Endodermal cell (in vitro differentiated cells): Measurements from ENCODE around the gene SORL1. TPM values are rescaled to one million over a fixed set of nuclear protein-coding genes. Genes with fewer than 3 reads are reported as not detected.

Experiments used
- DNase-seq: peaks from one replicate; pipeline ENCODE4 v3.0.0-alpha.2; 2017
- H3K27ac ChIP-seq: 2 replicates; pipeline ENCODE4 v1.5.1; 2013; ENCODE audit warnings: mild to moderate bottlenecking, low read depth, low read length, moderate library complexity
- H3K27me3 ChIP-seq: 2 replicates; pipeline ENCODE4 v1.6.1; 2013; ENCODE audit warnings: mild to moderate bottlenecking, low read length, moderate library complexity; ENCODE audit not compliant: insufficient read depth, control insufficient read depth, poor library complexity, severe bottlenecking
- H3K36me3 ChIP-seq: 2 replicates; pipeline ENCODE4 v1.7.0; 2013; ENCODE audit warnings: mild to moderate bottlenecking, low read length, moderate library complexity; ENCODE audit not compliant: control insufficient read depth, insufficient read depth
- H3K4me1 ChIP-seq: one replicate; pipeline ENCODE4 v1.7.0; 2013; ENCODE audit warnings: low read length; ENCODE audit not compliant: control insufficient read depth, insufficient read depth
- H3K4me3 ChIP-seq: 2 replicates; pipeline ENCODE4 v1.5.1; 2013; ENCODE audit warnings: mild to moderate bottlenecking, low read length, moderate library complexity
- H3K9ac ChIP-seq: 2 replicates; pipeline ENCODE4 v1.6.1; 2013; ENCODE audit warnings: mild to moderate bottlenecking, low read length, moderate library complexity; ENCODE audit not compliant: poor library complexity, severe bottlenecking; ENCODE audit errors: extremely low read depth
- H3K9me3 ChIP-seq: 2 replicates; pipeline ENCODE4 v1.6.1; 2013; ENCODE audit warnings: mild to moderate bottlenecking, low read length, moderate library complexity; ENCODE audit not compliant: control insufficient read depth
- H3K27ac Mint-ChIP-seq: 2 replicates; pipeline ENCODE4 v1.8.0; 2020; ENCODE audit warnings: mixed read lengths
- H3K27me3 Mint-ChIP-seq: 2 replicates; pipeline ENCODE4 v1.8.0; 2021; ENCODE audit warnings: mild to moderate bottlenecking, mixed read lengths; ENCODE audit not compliant: insufficient read depth
- H3K36me3 Mint-ChIP-seq: 2 replicates; pipeline ENCODE4 v1.8.0; 2020; ENCODE audit warnings: low read depth, mixed read lengths
- H3K4me1 Mint-ChIP-seq: 2 replicates; pipeline ENCODE4 v1.8.0; 2020; ENCODE audit warnings: mixed read lengths
- H3K4me3 Mint-ChIP-seq: 2 replicates; pipeline ENCODE4 v1.8.0; 2020; ENCODE audit warnings: mild to moderate bottlenecking, moderate library complexity, mixed read lengths
- H3K9me3 Mint-ChIP-seq: 2 replicates; pipeline ENCODE4 v1.8.0; 2020; ENCODE audit warnings: mild to moderate bottlenecking, mixed read lengths
- CTCF ChIP-seq: fragments of 200-600 bp; sonication (generic); conservative IDR thresholded peaks from 2 replicates; pipeline ENCODE4 v1.5.0; 2021; ENCODE audit warnings: antibody characterized with exemption, mild to moderate bottlenecking
- WGBS, 2 experiments: methylation state at CpG; one replicate each; pipeline versions ENCODE4 v1.1.5 to v1.1.7; 2013; ENCODE audit warnings: missing lambda C conversion rate in 2 of 2, mixed read lengths in 1 of 2; ENCODE audit not compliant: insufficient coverage in 1 of 2, insufficient read length in 1 of 2; 5-methylcytosine and 5-hydroxymethylcytosine counted together
- total RNA-seq, 2 donors: library from RNA; stranded (reverse); fragmentation: NEBNext Ultra II Directional in 1 of 2; extraction: Animal tissue kit (Norgen Biotek cat#: 25700) in 1 of 2; gene quantifications; 2 replicates in 1 of 2; 3 replicates in 1 of 2; pipeline ENCODE4 v1.2.1, GENCODE V29; 2021

Gene SORL1
- total RNA-seq, 2 donors from 2014 or later: 56.4 to 57.5 TPM

GRCh38 chr11:121482231-121483129 lies 30.4 kb downstream of the SORL1 start:
- Histone ChIP-seq H3K9me3 (no peaks in the 10 kb centered on the region), H3K27me3 (no peaks in the 10 kb centered on the region), H3K9ac (no peak overlapping the region), H3K4me3 (no peak overlapping the region), H3K4me1 (peaks cover 10% of the 10 kb centered on the region), H3K27ac (no peak overlapping the region), H3K36me3 (no peaks in the 10 kb centered on the region)
- peaks cover 20% of the 10 kb centered on the region for H3K36me3 Mint-ChIP-seq
- DNase-seq: peak; percentile 57
- no peak for TF ChIP-seq CTCF
- no peaks in the 10 kb centered on the region for H3K27me3 Mint-ChIP-seq
- H3K4me3 Mint-ChIP-seq: no peak overlapping the region
- WGBS, 2 experiments: 87 to 94% methylated on average over 6 to 9 of the region's 9 CpGs
- H3K4me1 Mint-ChIP-seq: peaks cover 33% of the 10 kb centered on the region
- H3K27ac Mint-ChIP-seq: peak overlapping the region; percentile 48
- no peaks in the 10 kb centered on the region for H3K9me3 Mint-ChIP-seq

- H3K4me1 ChIP-seq: peaks cover 9% of the 10 kb centered on the region
- H3K27me3 ChIP-seq: no peaks in the 10 kb centered on the region
- H3K4me1 Mint-ChIP-seq: peaks cover 21% of the 10 kb centered on the region
- H3K9me3 Mint-ChIP-seq: no peaks in the 10 kb centered on the region
- DNase-seq: peak; percentile 7
- H3K4me3 Mint-ChIP-seq: no peak overlapping the region
- H3K9ac ChIP-seq: no peak overlapping the region
- 92 to 100% methylated on average over 2 to 4 of the region's 4 CpGs for WGBS, 2 experiments
- H3K9me3 ChIP-seq: no peaks in the 10 kb centered on the region
- no peak overlapping the region for H3K27ac ChIP-seq
- no peak for TF ChIP-seq CTCF
- no peaks in the 10 kb centered on the region for H3K36me3 ChIP-seq
- no peak overlapping the region for H3K27ac Mint-ChIP-seq
- no peaks in the 10 kb centered on the region for H3K27me3 Mint-ChIP-seq
- H3K36me3 Mint-ChIP-seq: peaks cover 22% of the 10 kb centered on the region
- H3K4me3 ChIP-seq: no peak overlapping the region
Measured at GRCh38 chr11:121483805-121484480, 31.8 kb downstream of the SORL1 start.

- no peak overlapping the region for H3K4me3 Mint-ChIP-seq
- 93 to 96% methylated on average over 6 to 7 of the region's 7 CpGs for WGBS, 2 experiments
- no peak for TF ChIP-seq CTCF
Measured at GRCh38 chr11:121485216-121485615, 33.1 kb downstream of the SORL1 start.

More at GRCh38 chr11:121485216-121485615, 33.1 kb downstream of the SORL1 start:
- H3K27me3 Mint-ChIP-seq: no peaks in the 10 kb centered on the region
- DNase-seq: no peak
- no peaks in the 10 kb centered on the region for H3K9me3 Mint-ChIP-seq
- H3K27ac Mint-ChIP-seq: no peak overlapping the region
- no peaks in the 10 kb centered on the region for H3K27me3 ChIP-seq
- H3K4me3 ChIP-seq: no peak overlapping the region
- H3K36me3 ChIP-seq: no peaks in the 10 kb centered on the region
- H3K27ac ChIP-seq: no peak overlapping the region
- no peaks in the 10 kb centered on the region for H3K9me3 ChIP-seq
- no peaks in the 10 kb centered on the region for H3K4me1 ChIP-seq
- peaks cover 33% of the 10 kb centered on the region for H3K36me3 Mint-ChIP-seq
- H3K9ac ChIP-seq: no peak overlapping the region
- peaks cover 10% of the 10 kb centered on the region for H3K4me1 Mint-ChIP-seq
